Activated CD4-positive, alpha-beta T cell treated with anti-CD3 and anti-CD28 coated beads, Interleukin-2, amount 50 U/mL, for 48 hours (primary cell): ENCODE measurements around the gene SSBP3.
A peak's percentile ranks its signal among the peaks of the same experiment; 100 is the strongest.

Source experiments
- DNase-seq, 2 experiments: peaks; one replicate each; pipeline ENCODE4 v3.0.0-alpha.2; 2020

Gene SSBP3

GRCh38 chr1:54302951-54303843 is 103.0 kb downstream of the SSBP3 start:
- no peak for DNase-seq

GRCh38 chr1:54302549-54302948 is 103.6 kb downstream of the SSBP3 start:
- no peak for DNase-seq

- DNase-seq = no peak
Observed at GRCh38 chr1:54301497-54301896, 104.7 kb downstream of the SSBP3 start.

GRCh38 chr1:54300401-54300800 is 105.8 kb downstream of the SSBP3 start:
- DNase-seq = no peak

- DNase-seq = no peak
Observed at GRCh38 chr1:54299037-54299436, 107.2 kb downstream of the SSBP3 start.

- no peak for DNase-seq
Observed at GRCh38 chr1:54298284-54299033, 107.7 kb downstream of the SSBP3 start.

- no peak for DNase-seq
Observed at GRCh38 chr1:54297596-54298283, 108.5 kb downstream of the SSBP3 start.

- DNase-seq = no peak
Observed at GRCh38 chr1:54296666-54297065, 109.5 kb downstream of the SSBP3 start.

GRCh38 chr1:54294887-54295286 is 111.3 kb downstream of the SSBP3 start:
- no peak for DNase-seq

GRCh38 chr1:54292002-54292911 is 113.9 kb downstream of the SSBP3 start:
- DNase-seq = no peak

- DNase-seq = no peak
Observed at GRCh38 chr1:54291276-54292001, 114.8 kb downstream of the SSBP3 start.

- DNase-seq = no peak
Observed at GRCh38 chr1:54290506-54291184, 115.5 kb downstream of the SSBP3 start.

GRCh38 chr1:54289712-54290233 is 116.4 kb downstream of the SSBP3 start:
- DNase-seq = no peak

GRCh38 chr1:54287801-54288211 is 118.4 kb downstream of the SSBP3 start:
- no peak for DNase-seq

- peak; percentile 61 to 69 for DNase-seq
Observed at GRCh38 chr1:54287176-54287650, 119.0 kb downstream of the SSBP3 start.

- no peak for DNase-seq
Observed at GRCh38 chr1:54285815-54286345, 120.3 kb downstream of the SSBP3 start.

- DNase-seq = no peak
Observed at GRCh38 chr1:54284781-54285529, 121.2 kb downstream of the SSBP3 start.

GRCh38 chr1:54283635-54284385 is 122.4 kb downstream of the SSBP3 start:
- DNase-seq = no peak
